GM12878 (cell line): Measurements from ENCODE around the gene ADAMTS5. TPM values are rescaled to one million over a fixed set of nuclear protein-coding genes. Genes with fewer than 3 reads are reported as not detected.

Experiments
- ATAC-seq: fragments of 200-7000 bp; cut with Tn5 transposase; 3 replicates; pipeline ENCODE4 v1.9.1; 2020; ENCODE audit warnings: mild to moderate bottlenecking, moderate library complexity
- BruUV-seq: library from RNA; stranded (reverse); fragments of 400-500 nt; replicated peaks from 2 replicates; lab custom pipeline; 2021; lab: Mats Ljungman, UMichigan
- CTCF ChIA-PET: fragments of 300-600 bp; sonication (Branson Sonifier 250); formaldehyde crosslinking; extraction: SDS; loops from one replicate; lab custom pipeline; 2021; ENCODE audit warnings: inconsistent platforms; lab: Yijun Ruan, JAX
- POLR2A ChIA-PET: fragments of 350-600 bp; formaldehyde crosslinking; extraction: SDS; loops from one replicate; lab custom pipeline; 2021; ENCODE audit warnings: inconsistent platforms; lab: Charles Lee
- RAD21 ChIA-PET: fragments of 300-600 bp; sonication (Branson Sonifier 250); formaldehyde crosslinking; loops from one replicate; lab custom pipeline; 2023; ENCODE audit warnings: antibody characterized with exemption; ENCODE audit not compliant: unreplicated experiment; lab: Charles Lee
- SMC1A ChIA-PET: fragments of 300-600 bp; sonication (Branson Sonifier 250); formaldehyde crosslinking; loops from one replicate; lab custom pipeline; 2023; ENCODE audit not compliant: unreplicated experiment, uncharacterized antibody; lab: Charles Lee
- DNase-seq: peaks from one replicate; pipeline ENCODE4 v3.0.0-alpha.2; 2011; ENCODE audit warnings: low read depth, low spot score
- FAIRE-seq: peaks from 3 replicates; lab custom pipeline; 2011; peaks lifted over from hg19 to GRCh38; lab: Jason Lieb, UNC
- H2AFZ ChIP-seq: 2 replicates; pipeline ENCODE4 v1.6.0; 2011; ENCODE audit warnings: low read depth, low read length, control low read depth; ENCODE audit not compliant: control insufficient read depth
- H3K27ac ChIP-seq: 2 replicates; pipeline ENCODE4 v1.5.1; 2011; ENCODE audit warnings: control low read depth; ENCODE audit not compliant: control insufficient read depth, insufficient read depth
- H3K27me3 ChIP-seq, 2 experiments: replicated peaks in 1 of 2; 2 replicates each; pipeline versions ENCODE4 v1.6.0 to v1.6.1; 2011; ENCODE audit warnings: low read length in 1 of 2; ENCODE audit not compliant: control insufficient read depth in 2 of 2, insufficient read depth in 2 of 2
- H3K36me3 ChIP-seq, 2 experiments: 2 replicates each; pipeline ENCODE4 v1.5.1; 2011; ENCODE audit warnings: low read length in 1 of 2; ENCODE audit not compliant: control insufficient read depth in 2 of 2, insufficient read depth in 2 of 2
- H3K4me1 ChIP-seq: 2 replicates; pipeline ENCODE4 v1.6.1; 2011; ENCODE audit warnings: mild to moderate bottlenecking, low read length, moderate library complexity, mixed read lengths; ENCODE audit not compliant: control insufficient read depth, insufficient read depth
- H3K4me2 ChIP-seq: 2 replicates; pipeline ENCODE4 v1.6.0; 2011; ENCODE audit warnings: control low read depth; ENCODE audit not compliant: control insufficient read depth, insufficient read depth
- H3K4me3 ChIP-seq: fragments of 200-600 bp; sonication (generic); 2 replicates; pipeline ENCODE4 v1.5.1; 2016
- H3K79me2 ChIP-seq: 2 replicates; pipeline ENCODE4 v1.6.0; 2011; ENCODE audit warnings: low read length; ENCODE audit not compliant: control insufficient read depth, insufficient read depth
- H3K9ac ChIP-seq: 2 replicates; pipeline ENCODE4 v1.8.0; 2011; ENCODE audit warnings: low read length, control low read depth, mixed read lengths; ENCODE audit not compliant: control insufficient read depth, insufficient read depth
- H3K9me3 ChIP-seq: replicated peaks from 3 replicates; pipeline ENCODE4 v1.5.1; 2011; ENCODE audit warnings: mild to moderate bottlenecking, low read length; ENCODE audit not compliant: control insufficient read depth, insufficient read depth
- H4K20me1 ChIP-seq: 2 replicates; pipeline ENCODE4 v1.6.0; 2011; ENCODE audit not compliant: control insufficient read depth, insufficient read depth
- ATF3 ChIP-seq: IDR thresholded peaks from 2 replicates; pipeline ENCODE4 v1.6.1; 2011; ENCODE audit warnings: low read depth, mild to moderate bottlenecking, low read length, moderate library complexity, borderline replicate concordance; ENCODE audit errors: extremely low read depth
- BMI1 ChIP-seq: fragments of 450-650 bp; IDR thresholded peaks from 2 replicates; pipeline ENCODE4 v1.6.1; 2016; ENCODE audit warnings: mild to moderate bottlenecking, moderate library complexity, borderline replicate concordance
- CEBPB ChIP-seq, 2 experiments: fragments of 150-350 bp in 1 of 2; IDR thresholded peaks; 2 replicates each; pipeline ENCODE4 v1.6.1; 2012 to 2014; ENCODE audit warnings: low read depth in 2 of 2, low read length in 2 of 2, borderline replicate concordance in 1 of 2, inconsistent platforms in 1 of 2
- EP300 ChIP-seq, 2 experiments: fragments of 150-350 bp in 1 of 2; IDR thresholded peaks; 2 replicates each; pipeline ENCODE4 v1.6.1; 2011 to 2012; ENCODE audit warnings: low read depth in 2 of 2, low read length in 2 of 2, borderline replicate concordance in 1 of 2, improper control_type of control experiment in 1 of 2, inconsistent platforms in 1 of 2; ENCODE audit not compliant: control insufficient read depth in 1 of 2
- FOS ChIP-seq: IDR thresholded peaks from 3 replicates; pipeline ENCODE4 v1.6.1; 2011; ENCODE audit warnings: borderline replicate concordance; ENCODE audit not compliant: insufficient read length; ENCODE audit errors: extremely low read depth
- FOXM1 ChIP-seq: IDR thresholded peaks from 2 replicates; pipeline ENCODE4 v1.6.1; 2012; ENCODE audit warnings: low read depth, mild to moderate bottlenecking, inconsistent platforms, low read length, moderate library complexity
- GATAD2B ChIP-seq: fragments of 450-650 bp; conservative IDR thresholded peaks from 2 replicates; pipeline ENCODE4 v1.6.1; 2017; ENCODE audit warnings: low read depth, mild to moderate bottlenecking, moderate library complexity
- HCFC1 ChIP-seq: fragments of 150-350 bp; IDR thresholded peaks from 2 replicates; pipeline ENCODE4 v1.6.1; 2014; ENCODE audit warnings: low read length
- MTA2 ChIP-seq: fragments of 450-650 bp; IDR thresholded peaks from 2 replicates; pipeline ENCODE4 v1.6.1; 2016; ENCODE audit warnings: low read depth, mild to moderate bottlenecking, moderate library complexity
- NR2C1 ChIP-seq: fragments of 450-650 bp; IDR thresholded peaks from 2 replicates; pipeline ENCODE4 v1.6.1; 2017; ENCODE audit warnings: antibody characterized with exemption, mild to moderate bottlenecking, moderate library complexity
- NRF1 ChIP-seq: conservative IDR thresholded peaks from 2 replicates; pipeline ENCODE4 v1.6.1; 2011; ENCODE audit warnings: mild to moderate bottlenecking, low read depth, low read length, improper control_type of control experiment
- RB1 ChIP-seq: fragments of 450-650 bp; formaldehyde crosslinking; IDR thresholded peaks from 2 replicates; pipeline ENCODE4 v1.6.1; 2017; ENCODE audit warnings: mild to moderate bottlenecking, borderline replicate concordance
- SMAD5 ChIP-seq: IDR thresholded peaks from 2 replicates; pipeline ENCODE4 v1.6.1; 2016; ENCODE audit warnings: antibody characterized with exemption, low read depth
- SUPT20H ChIP-seq: IDR thresholded peaks from 2 replicates; pipeline ENCODE4 v1.6.1; 2011; ENCODE audit warnings: low read depth, mild to moderate bottlenecking, low read length, moderate library complexity, borderline replicate concordance; ENCODE audit not compliant: control insufficient read depth
- USF2 ChIP-seq: IDR thresholded peaks from 2 replicates; pipeline ENCODE4 v1.6.1; 2011; ENCODE audit warnings: low read depth, low read length, improper control_type of control experiment, borderline replicate concordance
- ZBTB11 ChIP-seq: fragments of 450-650 bp; formaldehyde crosslinking; IDR thresholded peaks from 2 replicates; pipeline ENCODE4 v1.5.0; 2022; ENCODE audit warnings: mild to moderate bottlenecking, missing genetic modification characterization
- ZNF274 ChIP-seq: IDR thresholded peaks from one replicate; pipeline ENCODE4 v1.8.0; 2011; ENCODE audit not compliant: insufficient read length, insufficient read depth
- WGBS: methylation state at CpG from one replicate; pipeline ENCODE4 v1.1.6; 2016; ENCODE audit warnings: low lambda C conversion rate; ENCODE audit not compliant: insufficient replicate concordance, insufficient coverage; ENCODE audit errors: missing lambda C conversion rate; 5-methylcytosine and 5-hydroxymethylcytosine counted together
- in situ Hi-C: fragments of 300-500 bp; cut with MboI; formaldehyde crosslinking; loops from 9 replicates; pipeline ENCODE4 v1.14.3; 2018; ENCODE audit warnings: mixed read lengths
- intact Hi-C: fragments of 100-400 bp; cut with micrococcal nuclease; formaldehyde crosslinking; loops from one replicate; pipeline ENCODE4 v1.14.2; 2022; ENCODE audit not compliant: unreplicated experiment
- polyA plus RNA-seq, 11 experiments: library from polyadenylated mRNA; depleted of rRNA in 4 of 11; unstranded in 6 of 11; stranded (reverse) in 5 of 11; fragments of >200 nt; fragmentation: Nextera tagmentation in 4 of 11; fragmentation: Illumina TruSeq in 1 of 11; extraction: Ambion mirVana in 4 of 11; extraction: Trizol in 1 of 11; gene quantifications; 1 replicate in 1 of 11; 2 replicates in 10 of 11; pipeline versions ENCODE4 v1.2.1 to v1.2.3, GENCODE V29; 2011 to 2016; ENCODE audit warnings: inconsistent platforms in 2 of 11, missing spikeins in 2 of 11, low read depth in 1 of 11
- total RNA-seq, 4 experiments: library from RNA; depleted of rRNA in 3 of 4; stranded (reverse); fragments of >200 nt in 3 of 4; fragmentation: Illumina TruSeq in 1 of 4; extraction: Trizol in 1 of 4; gene quantifications; 2 replicates each; pipeline versions ENCODE4 v1.2.1 to v1.2.3, GENCODE V29; 2013 to 2021

Gene ADAMTS5
- total and polyA plus RNA-seq, 10 of the 15 experiments (the other 5 are each of a cell fraction or from before 2014, with no cell fraction given): not detected

GRCh38 chr21:26977746-26978145 is 10.9 kb upstream of the ADAMTS5 start:
- Histone ChIP-seq H2AFZ (no peak overlapping the region), H3K4me2 (no peak overlapping the region), H3K27ac (no peak overlapping the region), H3K4me3 (no peak overlapping the region), H3K4me1 (no peaks in the 10 kb centered on the region), H3K79me2 (no peaks in the 10 kb centered on the region), H3K36me3 (no peaks in the 10 kb centered on the region), H3K9me3 (no peaks in the 10 kb centered on the region; the same call in 2 of the 3 replicates), H3K9ac (no peak overlapping the region), H3K27me3 (no peaks in the 10 kb centered on the region), H4K20me1 (no peaks in the 10 kb centered on the region)
- no TSS peak for BruUV-seq
- in situ Hi-C loops (no loop called here), intact Hi-C loops (no loop called here)
- FAIRE-seq: no peak
- ChIA-PET SMC1A (no interaction called here), RAD21 (no interaction called here), POLR2A (no interaction called here), CTCF (no interaction called here)
- TF ChIP-seq MTA2 (no peak), GATAD2B (no peak), ZNF274 (no peak), CEBPB (IDR thresholded peaks at IDR 0.05; ENCODE audit: borderline replicate concordance in 1 of 2, low read depth in 2 of 2, low read length in 2 of 2) (no peak), FOS (no peak), BMI1 (no peak), ATF3 (no peak), SMAD5 (no peak), NRF1 (no peak), ZBTB11 (CRISPR knock-in tag) (no peak), NR2C1 (no peak), EP300 (IDR thresholded peaks at IDR 0.05; ENCODE audit: borderline replicate concordance in 1 of 2, control insufficient read depth in 1 of 2, low read depth in 2 of 2, low read length in 2 of 2) (no peak), FOXM1 (no peak), RB1 (no peak), SUPT20H (no peak), HCFC1 (no peak), USF2 (no peak)
- 3% methylated on average over 3 of the region's 3 CpGs for WGBS
- DNase-seq: no peak
- ATAC-seq: no peak
